Mucosa of gallbladder (tissue), 1 donor: ENCODE results near the gene NCL. TPM values are rescaled to one million over a fixed set of nuclear protein-coding genes. Genes with fewer than 3 reads are reported as not detected.
"Not testable (repeated sequence)": the region's sequence is repeated elsewhere in the genome, so short reads cannot be mapped to it uniquely, and the experiment has no call there.

Experiments used
- DNase-seq: peaks from one replicate; pipeline ENCODE4 v3.0.0-alpha.2; 2020; ENCODE audit warnings: low spot score
- total RNA-seq: library from RNA; stranded (reverse); gene quantifications from one replicate; pipeline ENCODE4 v1.2.1, GENCODE V29; 2021
- donor health status: DM: no; HTN: no; CAD: no.

The NCL gene
- total RNA-seq, 1 donor from 2014 or later = 263 TPM

- no peak for DNase-seq
These were observed 3.6 kb upstream of the NCL start for GRCh38 chr2:231467613-231468530.

GRCh38 chr2:231467016-231467545 is 2.8 kb upstream of the NCL start:
- no peak for DNase-seq

GRCh38 chr2:231464576-231465540 is 574 bp upstream of the NCL start:
- DNase-seq = peak; percentile 99

DNA sequence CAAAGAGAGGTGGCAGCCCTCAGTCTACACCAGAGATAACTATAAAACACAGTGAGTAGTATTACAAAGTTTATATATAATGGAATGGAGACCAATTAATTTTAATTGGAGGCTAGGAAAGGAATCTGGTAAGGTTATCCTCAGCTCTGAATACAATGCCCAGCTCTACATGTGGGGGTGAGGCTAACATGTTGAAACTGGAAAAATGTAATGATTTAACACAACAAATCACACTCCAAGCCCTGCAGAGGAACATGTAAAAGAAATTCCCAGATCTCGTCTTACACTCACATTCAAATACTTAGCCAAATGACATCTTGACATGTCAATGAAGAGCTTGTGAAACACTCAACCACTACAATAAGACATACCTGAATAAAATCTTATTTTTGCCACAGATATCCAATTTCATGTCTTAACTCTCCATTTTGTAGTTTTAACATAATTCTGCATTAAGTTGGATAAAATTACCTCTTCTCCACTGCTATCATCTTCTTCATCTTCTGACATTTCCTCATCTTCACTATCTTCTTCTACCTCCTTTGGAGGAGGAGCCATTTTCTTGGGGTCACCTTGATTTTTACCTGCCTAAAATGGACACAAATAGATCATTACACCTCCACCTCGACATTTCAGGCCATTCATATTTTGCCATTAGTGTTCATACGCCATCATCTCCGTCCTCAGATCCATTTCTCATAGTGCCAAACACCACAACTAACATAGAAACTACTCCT is 1.4 kb downstream of the NCL start:
- DNase-seq = no peak

DNA sequence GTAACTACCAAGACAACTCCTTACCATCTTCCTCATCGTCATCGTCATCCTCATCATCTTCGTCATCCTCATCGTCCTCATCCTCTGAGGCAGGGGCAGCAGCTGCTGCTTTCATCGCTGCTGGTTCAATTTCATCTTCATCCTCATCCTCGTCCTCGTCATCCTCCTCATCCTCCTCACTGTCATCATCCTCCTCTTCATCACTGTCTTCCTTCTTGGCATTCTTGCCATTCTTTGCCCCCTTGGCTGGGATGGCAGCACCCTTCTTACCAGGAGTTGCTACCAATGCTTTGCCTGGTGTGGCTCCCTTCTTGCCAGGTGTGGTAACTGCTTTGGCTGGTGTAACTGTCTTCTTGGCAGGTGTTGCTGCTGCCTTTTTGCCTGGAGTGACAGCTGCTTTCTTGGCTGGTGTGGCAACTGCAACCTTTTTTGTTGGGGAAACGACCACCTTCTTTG is 2.7 kb downstream of the NCL start:
- DNase-seq = no peak

GRCh38 chr2:231460841-231461240 is 3.4 kb downstream of the NCL start:
- DNase-seq = not testable (repeated sequence)

DNA sequence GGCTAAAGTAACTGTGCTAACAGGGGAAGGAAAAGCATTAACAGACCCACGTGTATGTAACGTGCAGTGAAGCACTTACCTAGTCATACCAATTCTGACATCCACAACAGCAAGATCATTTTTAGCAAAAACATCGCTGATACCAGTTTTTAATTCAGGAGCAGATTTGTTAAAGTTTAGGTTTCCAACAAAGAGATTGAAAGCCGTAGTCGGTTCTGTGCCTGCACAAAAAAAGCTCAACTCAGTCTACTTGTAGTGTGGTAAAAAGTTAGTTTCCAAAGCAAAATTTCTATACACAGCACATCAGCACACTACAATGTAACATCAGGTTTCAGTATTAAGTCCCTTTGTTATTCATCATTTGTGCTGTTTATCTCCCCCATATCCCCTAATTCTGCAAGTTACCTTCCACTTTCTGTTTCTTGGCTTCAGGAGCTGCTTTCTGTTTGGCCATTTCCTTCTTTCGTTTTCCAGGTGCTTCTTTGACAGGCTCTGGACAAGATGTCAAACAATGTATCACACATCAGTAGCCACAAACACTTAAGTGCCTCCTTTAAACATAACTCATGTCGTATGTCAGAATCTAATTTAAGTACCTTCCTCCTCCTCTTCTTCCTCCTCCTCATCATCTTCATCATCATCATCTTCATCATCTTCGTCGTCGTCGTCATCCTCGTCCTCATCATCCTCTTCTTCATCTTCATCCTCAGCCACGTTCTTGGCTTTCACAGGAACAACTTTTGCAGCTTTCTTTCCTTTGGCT is 4.0 kb downstream of the NCL start:
- no peak for DNase-seq

GRCh38 chr2:231458368-231458767 is 5.9 kb downstream of the NCL start:
- no peak for DNase-seq

- no peak for DNase-seq
These were observed 7.2 kb downstream of the NCL start for GRCh38 chr2:231457101-231457500.

GRCh38 chr2:231456295-231457004 is 7.8 kb downstream of the NCL start:
- DNase-seq = no peak

DNA sequence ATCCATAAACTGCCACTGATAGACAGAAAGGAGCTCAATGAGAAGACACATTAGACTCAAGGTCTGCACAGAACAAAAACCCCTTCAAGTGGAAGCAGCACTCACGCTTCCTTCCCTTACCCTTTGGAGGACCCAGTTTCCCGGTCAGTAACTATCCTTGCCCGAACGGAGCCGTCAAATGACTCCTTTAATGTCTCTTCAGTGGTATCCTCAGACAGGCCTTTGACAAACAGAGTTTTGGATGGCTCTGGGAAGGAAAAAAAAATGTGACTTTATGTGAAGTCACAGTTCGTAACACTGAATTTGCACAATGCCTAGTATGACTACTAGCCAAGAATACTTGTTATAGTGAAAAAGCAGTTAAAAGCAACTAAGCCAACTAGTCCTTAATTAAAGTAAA is 8.4 kb downstream of the NCL start:
- DNase-seq = no peak

DNA sequence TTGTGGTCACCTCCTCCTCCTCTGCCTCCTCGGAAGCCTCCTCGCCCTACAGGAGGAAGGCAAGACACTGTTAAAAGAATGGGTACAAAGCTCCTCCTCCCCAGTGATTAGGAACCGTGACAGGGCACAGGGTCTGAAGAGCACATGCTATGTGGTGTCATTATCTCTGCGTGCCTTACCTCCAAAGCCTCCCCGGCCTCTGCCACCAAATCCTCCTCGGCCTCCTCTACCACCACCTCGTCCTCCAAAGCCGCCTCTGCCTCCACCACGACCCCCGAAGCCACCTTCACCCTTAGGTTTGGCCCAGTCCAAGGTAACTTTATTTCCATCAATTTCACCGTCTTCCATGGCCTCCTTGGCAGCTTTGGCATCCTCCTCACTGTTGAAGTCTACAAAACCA is 9.1 kb downstream of the NCL start:
- DNase-seq = no peak

GRCh38 chr2:231454361-231454791 is 9.9 kb downstream of the NCL start:
- no peak for DNase-seq

DNA sequence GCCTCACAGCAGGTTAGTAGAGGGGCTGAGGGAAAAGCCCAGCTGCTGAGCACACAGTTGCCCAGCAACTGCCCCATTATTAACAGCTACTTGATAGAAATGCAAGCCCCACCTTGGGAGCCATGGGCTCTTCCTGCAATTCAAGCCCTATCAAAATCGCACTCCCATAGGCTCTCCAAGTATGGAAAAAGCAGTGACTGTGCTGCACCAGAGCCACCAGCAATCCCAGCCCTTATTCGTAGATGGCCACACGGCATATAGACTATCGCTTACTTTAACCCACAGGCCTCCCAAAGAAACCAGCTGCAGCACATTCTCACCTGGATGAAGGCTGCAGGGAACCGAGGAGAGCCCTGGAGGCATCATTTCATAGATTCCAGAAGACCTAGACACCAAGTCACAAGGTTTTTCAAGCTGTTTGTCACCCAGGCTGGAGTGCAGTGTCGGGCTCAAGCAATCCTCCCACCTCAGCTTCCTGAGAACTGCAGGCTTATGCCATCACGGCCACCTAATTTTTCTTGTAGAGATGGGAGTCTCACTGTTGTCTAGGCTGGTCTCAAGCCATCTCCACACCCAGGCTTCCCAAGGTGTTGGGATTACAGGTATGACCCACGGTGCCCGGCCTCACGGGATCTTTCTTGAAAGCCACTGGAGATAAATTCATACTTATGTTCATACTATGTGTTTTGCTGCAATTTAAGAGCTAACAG is 11.3 kb downstream of the NCL start:
- DNase-seq = no peak

DNA sequence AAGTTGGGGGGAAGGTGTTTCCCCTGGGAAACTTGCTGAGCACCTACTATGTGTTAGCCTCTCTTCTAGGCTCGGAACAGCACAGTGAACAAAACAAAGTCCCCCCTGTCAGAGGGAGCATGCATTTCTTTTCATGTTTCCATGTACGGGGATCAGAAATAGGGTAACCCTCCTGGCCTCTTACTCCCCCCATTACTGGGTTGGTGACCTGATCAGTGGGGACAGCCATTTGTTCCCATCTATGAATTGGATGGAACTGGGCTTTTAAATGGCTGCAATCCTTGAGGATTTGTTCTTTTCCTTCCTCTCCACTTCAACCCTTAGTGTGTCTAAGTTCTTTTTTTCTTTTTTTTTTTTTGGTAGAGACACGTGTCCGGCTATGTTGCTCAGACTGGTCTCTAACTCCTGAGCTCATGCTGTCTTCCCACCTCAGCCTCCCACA is 13.7 kb downstream of the NCL start:
- DNase-seq = no peak

- no peak for DNase-seq
These were observed 14.7 kb downstream of the NCL start for GRCh38 chr2:231449503-231450054.

- DNase-seq = no peak
These were observed 27.3 kb downstream of the NCL start for GRCh38 chr2:231436957-231437356.

DNA sequence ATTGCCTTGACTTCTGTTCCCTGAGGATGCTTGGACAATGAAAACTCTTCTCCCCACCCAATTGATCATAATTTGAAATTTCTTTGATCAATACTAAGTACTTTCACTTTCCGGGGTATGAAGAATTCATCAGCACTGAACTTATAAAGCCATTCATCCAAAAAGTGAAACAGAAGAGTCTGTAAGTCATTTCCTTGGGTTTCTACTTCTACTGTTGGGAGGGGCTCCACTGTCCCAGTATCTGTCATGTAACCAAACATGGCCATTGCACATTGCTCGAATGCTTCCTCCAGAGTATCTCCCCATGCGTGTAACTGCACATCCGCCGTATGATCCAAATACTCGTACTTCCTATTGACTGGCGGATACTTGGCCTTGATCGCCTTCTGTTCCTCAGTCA is 30.3 kb downstream of the NCL start:
- no peak for DNase-seq

- no peak for DNase-seq
These were observed 32.7 kb downstream of the NCL start for GRCh38 chr2:231431606-231432005.
